ENCODE data around the gene CDC6.

Gene CDC6

GRCh38 chr17:40340880-40341807, 53.5 kb downstream of the CDC6 start:
- DNase-seq (ENCODE audit: low read depth in 2 of 2): peak; percentile 63 to 68

DNA sequence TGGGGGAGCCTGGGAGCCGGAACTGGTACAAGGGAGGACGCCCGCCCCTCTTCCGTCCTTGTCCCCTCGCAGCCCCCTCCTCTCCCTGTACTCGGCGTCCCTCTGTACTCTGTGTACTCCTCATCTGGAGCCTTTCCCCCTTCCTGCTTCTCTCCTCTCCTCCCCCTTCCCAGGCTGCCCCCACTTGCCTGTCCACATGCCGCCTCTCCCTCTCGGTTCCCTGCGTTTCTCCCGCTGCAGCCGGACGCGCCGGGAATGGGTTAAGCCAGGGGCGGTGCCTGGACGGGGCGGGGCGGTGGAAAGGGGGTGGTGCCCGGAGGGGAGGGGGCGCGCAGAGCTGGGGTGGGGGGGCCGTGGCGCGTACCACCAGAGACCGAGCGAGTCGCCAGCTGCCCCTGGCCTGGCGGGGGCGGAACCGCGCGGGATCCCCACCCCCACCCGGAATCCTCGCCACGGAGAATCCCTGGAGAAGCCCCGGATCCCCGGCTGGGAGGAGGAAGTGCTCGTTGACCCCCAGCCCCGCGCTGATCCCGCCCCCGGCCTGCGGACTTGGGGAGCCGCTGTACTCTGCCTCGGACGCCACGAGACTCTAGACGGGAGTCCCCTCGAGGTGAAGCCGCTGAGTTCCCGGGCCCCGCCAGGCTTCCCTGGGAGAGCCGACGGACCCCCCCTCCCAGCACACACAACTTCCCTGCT, 54.3 kb downstream of the CDC6 start:
- DNase-seq (ENCODE audit: low read depth in 2 of 2): no peak

GRCh38 chr17:40342504-40343218, 55.0 kb downstream of the CDC6 start:
- DNase-seq (ENCODE audit: low read depth in 2 of 2): no peak

GRCh38 chr17:40343219-40344119, 55.8 kb downstream of the CDC6 start:
- DNase-seq (ENCODE audit: low read depth in 2 of 2): no peak

DNA sequence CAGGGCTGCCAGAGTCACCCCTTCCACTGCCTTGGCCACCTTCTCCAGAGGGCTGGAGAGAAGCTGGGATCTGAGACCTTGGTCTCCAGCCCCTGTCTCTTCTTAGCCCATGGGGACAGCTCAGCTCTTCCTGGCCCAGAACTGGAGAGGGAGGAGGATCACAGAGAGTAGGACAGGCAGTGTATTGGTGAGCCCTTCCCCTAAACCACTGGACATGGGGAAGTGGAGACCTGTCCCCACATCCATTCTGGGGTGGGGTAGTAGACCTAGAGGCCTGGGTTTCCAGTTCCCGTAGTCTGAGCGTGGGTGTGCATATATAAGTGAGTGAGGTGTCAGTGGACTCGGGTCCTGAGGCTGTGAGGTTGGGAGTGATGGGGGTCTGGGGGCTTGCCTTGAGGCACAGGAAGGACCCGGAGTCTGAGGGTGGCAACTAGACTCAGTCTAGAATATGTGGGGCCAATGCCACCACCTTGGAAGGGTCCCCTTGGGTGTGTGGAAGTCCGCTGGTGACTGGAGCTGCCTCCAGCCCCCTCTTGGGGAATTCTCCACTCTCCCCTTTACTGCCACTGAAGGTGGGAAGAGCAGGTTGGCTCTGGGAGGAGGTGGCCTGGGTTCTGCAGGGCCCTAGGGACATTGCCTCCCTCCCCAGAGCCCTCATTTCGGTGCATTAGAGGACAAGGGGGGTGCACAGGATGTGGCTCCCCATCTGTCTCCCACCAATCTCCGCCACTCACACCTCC, 56.9 kb downstream of the CDC6 start:
- DNase-seq (ENCODE audit: low read depth in 2 of 2): no peak

DNA sequence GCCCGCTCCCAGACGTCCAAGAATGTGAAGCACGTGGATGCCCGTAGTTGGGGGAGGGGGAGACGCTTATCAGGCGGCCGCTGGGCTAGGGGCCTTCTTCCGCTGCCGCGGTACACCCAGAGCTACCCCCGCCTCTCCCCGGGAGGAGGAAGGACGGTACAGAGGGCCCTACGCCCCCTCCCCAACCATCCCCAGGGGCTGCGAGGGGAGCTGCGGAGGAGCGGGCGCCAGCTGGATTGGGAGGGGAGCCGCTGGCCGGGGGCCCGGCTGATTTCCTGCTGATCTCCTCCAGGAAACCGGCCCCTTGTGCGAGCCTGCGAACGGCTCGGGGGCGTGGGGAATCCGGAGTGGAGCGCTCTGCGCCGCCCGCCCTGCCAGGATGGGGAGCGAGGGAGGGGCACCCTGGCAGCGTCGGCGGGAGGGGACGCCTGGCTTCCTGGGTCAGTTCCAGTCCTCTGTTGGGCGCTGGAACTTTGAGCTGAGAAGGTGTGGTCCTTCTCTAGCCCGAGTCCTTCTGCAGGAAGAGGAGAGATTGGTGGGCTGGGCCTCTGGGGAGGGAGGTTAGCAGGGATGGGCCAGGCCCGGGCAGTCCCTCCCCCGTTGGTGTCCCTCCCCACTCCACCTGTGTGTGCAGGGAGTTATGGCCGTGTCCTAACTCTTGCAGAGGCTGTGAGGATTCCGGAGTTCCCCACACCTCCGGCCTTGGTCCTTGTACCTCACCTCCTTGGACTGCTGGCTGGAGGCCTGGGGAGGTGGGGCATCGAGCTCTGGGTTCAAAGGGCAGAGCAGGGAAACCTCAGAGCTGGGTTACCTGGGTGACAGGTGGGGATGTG, 57.7 kb downstream of the CDC6 start:
- no peak for DNase-seq (ENCODE audit: low read depth in 2 of 2)

GRCh38 chr17:40345994-40346764, 58.5 kb downstream of the CDC6 start:
- no peak for DNase-seq (ENCODE audit: low read depth in 2 of 2)

- no peak for DNase-seq (ENCODE audit: low read depth in 2 of 2)
Observed at GRCh38 chr17:40346765-40347158, 59.1 kb downstream of the CDC6 start.

DNA sequence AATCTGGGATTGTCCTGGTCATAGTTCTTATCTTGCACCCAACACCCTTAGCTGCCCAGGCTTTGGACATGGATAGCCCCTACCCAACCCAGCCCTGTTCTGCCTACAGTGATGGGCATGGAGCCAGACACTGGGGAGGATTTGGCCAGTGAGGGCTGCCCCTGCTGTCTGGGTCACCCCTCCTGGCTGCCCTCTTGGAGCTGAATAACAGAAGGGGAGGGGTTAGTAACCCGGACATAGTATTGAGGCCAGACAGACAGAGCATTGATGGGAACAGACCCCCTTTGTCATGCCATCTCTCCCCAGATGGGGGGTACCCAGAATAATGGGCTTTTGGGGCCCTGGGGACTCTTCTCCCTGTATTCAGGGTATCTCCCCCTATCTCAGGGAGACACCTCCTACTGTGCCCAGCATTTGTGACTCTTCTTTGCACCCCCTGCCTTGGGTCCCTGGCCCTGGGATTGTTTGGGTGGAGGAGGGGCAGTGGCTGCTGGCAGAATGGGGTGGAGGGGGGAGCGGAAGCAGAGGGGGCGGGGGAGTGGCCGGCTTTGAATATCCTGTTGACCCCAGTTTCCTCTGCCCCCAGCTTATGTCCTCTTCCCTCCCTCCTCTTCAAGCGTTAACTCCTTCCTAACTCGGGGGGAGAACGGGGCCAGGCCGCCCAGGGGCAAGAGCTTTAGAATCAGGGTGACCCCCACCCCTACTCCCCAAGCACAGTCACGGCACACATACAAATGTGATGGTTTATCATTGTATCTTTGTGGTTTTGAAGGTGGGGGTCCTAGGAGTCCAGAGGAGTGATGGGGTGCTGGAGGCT, 59.8 kb downstream of the CDC6 start:
- no peak for DNase-seq (ENCODE audit: low read depth in 2 of 2)

- no peak for DNase-seq (ENCODE audit: low read depth in 2 of 2)
Observed at GRCh38 chr17:40348136-40348504, 60.4 kb downstream of the CDC6 start.

- no peak for DNase-seq (ENCODE audit: low read depth in 2 of 2)
Observed at GRCh38 chr17:40348562-40349476, 61.1 kb downstream of the CDC6 start.

DNA sequence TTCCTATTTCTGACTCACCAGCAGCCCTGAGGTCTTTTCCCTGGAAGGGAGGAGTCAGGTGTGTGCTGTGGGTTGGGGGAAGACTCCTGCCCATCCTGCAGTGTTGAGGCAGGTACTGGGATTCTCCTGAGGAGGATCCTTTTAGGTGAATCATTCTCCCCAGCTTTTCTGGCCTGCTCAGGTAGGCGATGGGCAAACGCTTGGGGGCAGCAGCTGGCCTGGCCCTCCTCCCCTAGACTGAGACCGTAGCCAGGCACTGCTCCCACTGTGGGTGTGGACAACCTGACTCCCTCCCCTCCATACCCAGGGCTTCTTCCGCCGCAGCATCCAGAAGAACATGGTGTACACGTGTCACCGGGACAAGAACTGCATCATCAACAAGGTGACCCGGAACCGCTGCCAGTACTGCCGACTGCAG, 61.8 kb downstream of the CDC6 start:
- no peak for DNase-seq (ENCODE audit: low read depth in 2 of 2)

- no peak for DNase-seq (ENCODE audit: low read depth in 2 of 2)
Observed at GRCh38 chr17:40349895-40350688, 62.4 kb downstream of the CDC6 start.

- no peak for DNase-seq (ENCODE audit: low read depth in 2 of 2)
Observed at GRCh38 chr17:40350689-40351358, 63.1 kb downstream of the CDC6 start.

GRCh38 chr17:40351359-40352236, 63.9 kb downstream of the CDC6 start:
- no peak for DNase-seq (ENCODE audit: low read depth in 2 of 2)

Measured in stimulated activated CD8-positive, alpha-beta memory T cell treated with anti-CD3 and anti-CD28 coated beads, Interleukin-7, amount 100 ng/mL, for 1 hour (primary cell).